Femur (tissue), 1 donor: ENCODE data around the gene NR4A1.
"Not testable (repeated sequence)": the region's sequence is repeated elsewhere in the genome, so short reads cannot be mapped to it uniquely, and the experiment has no call there.

ENCODE experiments used
- DNase-seq: peaks from one replicate; pipeline ENCODE4 v3.0.0-alpha.2; 2017

NR4A1 gene

GRCh38 chr12:52080403-52081251 is 29.4 kb downstream of the NR4A1 start:
- DNase-seq: no peak

- peak; percentile 73 for DNase-seq
Observed at GRCh38 chr12:52081263-52081733, 30.1 kb downstream of the NR4A1 start.

- DNase-seq: peak; percentile 66
Observed at GRCh38 chr12:52082026-52082668, 30.9 kb downstream of the NR4A1 start.

- no peak for DNase-seq
Observed at GRCh38 chr12:52082669-52082987, 31.4 kb downstream of the NR4A1 start.

DNA sequence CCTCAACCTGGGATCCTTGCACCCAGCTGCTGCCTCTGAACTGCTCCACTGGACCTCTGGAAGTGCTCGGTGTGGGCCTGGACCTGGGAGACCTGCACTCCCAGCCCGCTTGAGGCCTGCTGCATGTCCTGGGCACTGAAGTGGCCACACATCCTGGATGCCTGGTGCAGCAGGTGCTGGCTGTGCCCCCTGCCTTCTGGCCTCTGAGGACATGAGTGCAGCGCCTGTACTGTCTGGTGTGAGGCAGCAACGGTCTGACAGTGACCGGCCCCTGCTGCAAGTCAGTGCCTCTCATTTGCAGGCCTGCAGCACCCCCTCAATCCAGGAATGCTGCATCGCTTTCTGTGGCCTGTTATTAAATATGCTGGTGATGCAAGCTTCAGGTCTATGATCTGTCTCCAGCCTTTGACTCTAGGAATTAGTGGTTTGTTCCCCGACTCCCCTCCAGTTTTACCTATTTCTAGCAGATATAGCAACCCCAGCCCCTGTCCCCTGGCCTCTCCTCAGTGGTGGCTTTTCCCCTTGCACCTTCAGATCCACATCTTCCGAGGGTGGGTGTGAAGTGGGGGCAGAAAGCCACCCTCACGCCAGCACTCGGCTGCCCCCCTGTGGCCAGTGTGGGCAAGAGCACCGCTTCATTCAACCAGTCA is 31.9 kb downstream of the NR4A1 start:
- DNase-seq: peak; percentile 72

DNA sequence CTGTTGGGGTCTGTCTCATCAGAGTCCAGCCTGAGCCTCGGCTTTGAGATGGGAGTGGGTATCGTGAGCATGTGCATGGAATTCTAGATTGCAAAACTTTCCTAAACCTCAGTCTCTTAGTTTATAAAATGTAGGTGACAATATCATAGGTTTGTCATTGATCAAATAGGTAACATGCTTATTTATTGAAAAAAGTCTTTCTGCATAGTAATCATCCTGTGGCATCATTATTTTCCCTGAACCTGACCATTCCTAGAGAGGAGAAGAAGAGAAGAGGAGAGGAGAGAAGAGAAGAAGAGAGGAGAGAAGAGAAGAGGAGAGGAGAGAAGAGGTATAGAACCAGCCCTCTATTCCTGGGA is 32.4 kb downstream of the NR4A1 start:
- no peak for DNase-seq

GRCh38 chr12:52084491-52085231 is 33.4 kb downstream of the NR4A1 start:
- no peak for DNase-seq

DNA sequence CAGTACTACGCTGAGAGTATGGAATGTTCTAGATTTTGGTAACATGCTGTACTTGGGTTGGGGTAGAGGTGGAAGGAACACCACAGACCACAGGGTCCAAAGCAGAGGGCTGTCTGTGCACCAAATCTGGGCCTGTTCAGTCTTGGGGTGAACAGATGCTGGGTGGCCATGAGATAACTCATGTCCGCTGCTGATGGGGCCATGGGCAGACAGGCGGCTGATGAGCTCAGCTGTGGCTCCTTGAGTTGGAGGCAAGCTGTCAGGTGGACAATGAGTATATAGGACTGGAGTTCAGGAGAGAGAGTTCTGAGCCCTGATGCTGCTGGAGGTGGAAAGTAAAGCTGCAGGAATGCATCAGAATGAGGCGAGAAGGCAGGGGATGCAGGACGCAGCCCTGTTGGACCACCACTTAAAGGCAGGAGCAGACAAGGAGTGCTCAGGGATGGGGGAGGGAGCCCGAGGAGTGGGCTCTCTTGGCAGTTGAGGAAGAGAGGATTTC is 34.5 kb downstream of the NR4A1 start:
- DNase-seq: no peak

DNA sequence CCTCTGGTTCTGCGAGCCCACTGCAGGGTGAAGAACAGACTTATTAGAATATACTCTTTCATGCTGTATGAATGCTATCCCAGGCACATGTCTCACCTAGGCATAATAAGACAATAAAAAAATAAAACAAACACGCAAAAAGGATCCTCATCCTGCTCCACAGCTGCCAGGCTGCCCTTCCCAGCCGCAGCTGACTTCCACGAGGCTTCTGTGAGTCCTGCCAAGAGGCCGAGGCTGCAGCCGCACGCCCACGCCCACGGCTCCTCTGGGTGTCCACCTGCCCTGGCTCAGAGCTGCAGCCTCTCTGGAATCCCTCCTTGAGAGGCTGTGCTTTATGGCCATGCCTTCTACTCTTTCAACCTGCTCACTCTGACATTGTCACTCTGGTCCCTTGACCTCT is 35.1 kb downstream of the NR4A1 start:
- no peak for DNase-seq

- no peak for DNase-seq
Observed at GRCh38 chr12:52086944-52087835, 35.9 kb downstream of the NR4A1 start.

DNA sequence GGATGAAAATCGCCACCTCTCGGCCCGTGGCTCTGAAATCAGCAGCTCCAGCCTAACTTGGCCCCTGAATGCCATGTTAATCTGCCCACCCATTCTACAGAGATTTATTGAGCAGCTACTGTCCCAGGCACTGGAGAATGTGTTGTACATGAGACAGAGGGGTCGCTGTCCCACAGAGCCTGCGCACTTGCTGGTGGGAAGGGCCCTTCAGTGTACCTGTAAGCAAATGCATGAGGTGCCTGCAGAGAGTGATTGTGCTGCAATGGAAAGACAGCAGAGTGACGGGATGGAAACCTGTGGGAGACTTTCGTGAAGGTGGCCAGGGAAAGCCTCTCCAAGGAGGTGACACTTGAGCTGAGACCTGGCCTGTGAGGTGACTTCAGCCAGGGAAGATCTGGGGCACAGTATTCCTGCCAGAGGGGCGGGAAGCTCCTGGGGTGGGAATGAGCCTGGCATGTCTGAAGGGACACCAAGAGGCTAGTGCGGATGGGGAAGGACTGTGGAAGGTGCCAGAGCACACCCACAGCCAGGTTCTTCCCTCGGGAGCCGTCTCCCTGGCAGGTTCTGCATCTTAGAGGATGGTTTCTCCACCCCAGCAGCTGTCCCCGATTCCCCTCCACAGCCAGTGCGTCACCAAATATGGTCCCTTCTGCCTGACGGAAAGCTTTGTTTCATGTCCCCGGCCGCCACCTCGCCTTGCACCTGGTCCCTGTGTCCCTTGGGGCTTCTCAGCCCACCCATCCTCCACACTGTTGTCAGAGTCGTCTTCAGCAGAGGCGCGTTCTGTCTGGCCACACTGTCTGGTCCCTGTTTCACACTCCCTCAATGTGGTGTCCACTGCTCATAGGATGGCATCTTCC is 36.9 kb downstream of the NR4A1 start:
- DNase-seq: no peak

- no peak for DNase-seq
Observed at GRCh38 chr12:52089491-52089890, 38.2 kb downstream of the NR4A1 start.

DNA sequence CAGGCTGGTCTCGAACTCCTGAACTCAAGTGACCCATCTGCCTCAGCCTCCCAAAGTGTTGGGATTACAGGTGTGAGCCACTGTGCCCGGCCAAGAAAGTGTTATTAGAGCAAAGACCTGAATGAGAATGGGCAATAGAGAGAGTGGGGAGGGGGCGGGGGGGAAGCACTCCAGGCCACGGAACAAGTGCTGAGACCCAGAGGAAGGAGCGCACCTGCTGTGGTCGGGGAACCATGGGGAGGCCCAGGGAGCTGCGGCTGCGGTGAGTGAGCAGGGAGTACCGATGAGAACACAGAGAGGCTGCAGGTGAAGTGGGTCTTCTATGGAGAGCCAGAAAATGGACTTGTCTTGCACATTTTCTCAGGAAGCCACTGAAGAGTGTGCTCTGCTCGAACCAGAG is 39.0 kb downstream of the NR4A1 start:
- DNase-seq: no peak

GRCh38 chr12:52091061-52091460 is 39.8 kb downstream of the NR4A1 start:
- DNase-seq: no peak

DNA sequence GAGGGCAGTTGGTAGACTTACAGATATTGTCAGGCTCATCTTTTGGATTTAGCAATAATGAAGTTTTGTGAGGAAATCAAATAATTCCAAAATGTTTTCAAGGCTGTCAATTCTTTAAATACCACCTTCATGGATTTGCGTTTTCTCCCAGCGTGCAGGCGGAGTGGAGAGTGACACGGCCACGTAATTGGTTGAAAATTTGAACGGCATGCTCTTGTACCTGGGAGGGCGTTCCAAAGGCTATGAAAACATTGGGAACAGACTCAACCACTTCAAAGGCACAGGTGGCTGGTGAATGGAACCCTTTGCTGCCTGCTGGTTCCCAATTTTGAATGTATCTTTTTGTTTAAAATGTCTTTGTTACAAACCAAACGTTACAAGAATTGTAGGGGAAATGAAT is 40.6 kb downstream of the NR4A1 start:
- DNase-seq: no peak

- DNase-seq: no peak
Observed at GRCh38 chr12:52093346-52093745, 42.1 kb downstream of the NR4A1 start.

- DNase-seq: no peak
Observed at GRCh38 chr12:52096332-52097044, 45.2 kb downstream of the NR4A1 start.

- DNase-seq: no peak
Observed at GRCh38 chr12:52097045-52097666, 45.9 kb downstream of the NR4A1 start.

GRCh38 chr12:52104431-52105089 is 53.3 kb downstream of the NR4A1 start:
- not testable (repeated sequence) for DNase-seq
